Neural cell (in vitro differentiated cells): Measurements from ENCODE around the gene MAD1L1. TPM values are rescaled to one million over a fixed set of nuclear protein-coding genes. Genes with fewer than 3 reads are reported as not detected.

Source experiments
- H2AFZ ChIP-seq: fragments of 200-600, 300-800 bp; sonication (generic), shearing (Covaris generic); 2 replicates; pipeline ENCODE4 v1.6.0; 2014; ENCODE audit warnings: low read depth, mild to moderate bottlenecking, antibody characterized with exemption, low read length, moderate library complexity
- H3F3A ChIP-seq: fragments of 200-600 bp; shearing (Covaris generic); 2 replicates; pipeline ENCODE4 v1.6.1; 2016; ENCODE audit warnings: mild to moderate bottlenecking, moderate library complexity, mixed read lengths, antibody characterized with exemption, low read length; ENCODE audit not compliant: insufficient read depth, poor library complexity, severe bottlenecking
- H3K27ac ChIP-seq: fragments of 200-600, 300-800 bp; sonication (generic), shearing (Covaris generic); 2 replicates; pipeline ENCODE4 v1.5.1; 2014; ENCODE audit warnings: mild to moderate bottlenecking, low read length, moderate library complexity
- H3K27me3 ChIP-seq: fragments of 300-800, 200-600 bp; sonication (generic), shearing (Covaris generic); 2 replicates; pipeline ENCODE4 v1.6.0; 2014; ENCODE audit warnings: mild to moderate bottlenecking, low read depth, low read length, moderate library complexity; ENCODE audit not compliant: insufficient read depth
- H3K36me3 ChIP-seq: fragments of 300-800, 200-600 bp; sonication (generic), shearing (Covaris generic); 2 replicates; pipeline ENCODE4 v1.5.1; 2014; ENCODE audit warnings: mild to moderate bottlenecking, antibody characterized with exemption, low read length, moderate library complexity; ENCODE audit not compliant: insufficient read depth
- H3K4me2 ChIP-seq: fragments of 300-800, 200-600 bp; sonication (generic), shearing (Covaris generic); 2 replicates; pipeline ENCODE4 v1.6.0; 2014; ENCODE audit warnings: mild to moderate bottlenecking, low read length
- H3K4me3 ChIP-seq: fragments of 300-800, 200-600 bp; sonication (generic), shearing (Covaris generic); 2 replicates; pipeline ENCODE4 v1.5.1; 2014; ENCODE audit warnings: mild to moderate bottlenecking, low read length, moderate library complexity
- H3K79me2 ChIP-seq: fragments of 200-600 bp; shearing (Covaris generic); replicated peaks from 2 replicates; pipeline ENCODE4 v1.6.0; 2014; ENCODE audit warnings: mild to moderate bottlenecking, low read length, moderate library complexity; ENCODE audit not compliant: insufficient read depth
- H3K9ac ChIP-seq: fragments of 300-800, 200-600 bp; sonication (generic), shearing (Covaris generic); 2 replicates; pipeline ENCODE4 v1.6.1; 2016; ENCODE audit warnings: mild to moderate bottlenecking, low read length, mixed read lengths
- H3K9me2 ChIP-seq: fragments of 200-600 bp; shearing (Covaris generic); 2 replicates; pipeline ENCODE4 v1.6.1; 2016; ENCODE audit warnings: mild to moderate bottlenecking, low read length, mixed read lengths; ENCODE audit not compliant: insufficient read depth
- H3K9me3 ChIP-seq: fragments of 200-600, 300-800 bp; sonication (generic), shearing (Covaris generic); 2 replicates; pipeline ENCODE4 v1.6.1; 2016; ENCODE audit warnings: mild to moderate bottlenecking, mixed run types, low read length, moderate library complexity, mixed read lengths
- H4K20me1 ChIP-seq: fragments of 200-600 bp; shearing (Covaris generic); 2 replicates; pipeline ENCODE4 v1.6.1; 2016; ENCODE audit warnings: mild to moderate bottlenecking, mixed run types; ENCODE audit not compliant: insufficient read depth
- EP300 ChIP-seq: fragments of 450-650 bp; conservative IDR thresholded peaks from 2 replicates; pipeline ENCODE4 v1.6.1; 2014; ENCODE audit warnings: antibody characterized with exemption, mild to moderate bottlenecking, moderate library complexity; ENCODE audit not compliant: poor library complexity, severe bottlenecking
- EZH2 ChIP-seq: fragments of 200-600, 300-800 bp; shearing (Covaris generic), sonication (generic); IDR thresholded peaks from 2 replicates; pipeline ENCODE4 v1.6.1; 2014; ENCODE audit warnings: antibody characterized with exemption, low read length, borderline replicate concordance, mild to moderate bottlenecking; ENCODE audit not compliant: insufficient read depth, poor library complexity, severe bottlenecking
- MXI1 ChIP-seq: fragments of 450-650 bp; conservative IDR thresholded peaks from 2 replicates; pipeline ENCODE4 v1.6.1; 2014; ENCODE audit warnings: antibody characterized with exemption, mild to moderate bottlenecking; ENCODE audit not compliant: poor library complexity, severe bottlenecking
- POLR2AphosphoS5 ChIP-seq: IDR thresholded peaks from 2 replicates; pipeline ENCODE4 v1.6.1; 2012
- RAD21 ChIP-seq: fragments of 450-650 bp; conservative IDR thresholded peaks from 2 replicates; pipeline ENCODE4 v1.6.1; 2014; ENCODE audit warnings: antibody characterized with exemption, mild to moderate bottlenecking, moderate library complexity
- REST ChIP-seq: IDR thresholded peaks from 2 replicates; pipeline ENCODE4 v1.6.1; 2012; ENCODE audit warnings: borderline replicate concordance
- SMC3 ChIP-seq: fragments of 450-650 bp; conservative IDR thresholded peaks from 2 replicates; pipeline ENCODE4 v1.6.1; 2014; ENCODE audit warnings: antibody characterized with exemption, mild to moderate bottlenecking, moderate library complexity; ENCODE audit not compliant: poor library complexity
- TAF1 ChIP-seq: IDR thresholded peaks from 2 replicates; pipeline ENCODE4 v1.6.1; 2012; ENCODE audit warnings: low read depth
- polyA plus RNA-seq: library from polyadenylated mRNA; depleted of rRNA; stranded (reverse); fragments of >200 nt; gene quantifications from 2 replicates; pipeline ENCODE4 v1.2.3, GENCODE V29; 2014
- TF ChIP-seq, protein P1 (sequence below): fragments of 450-650 bp; IDR thresholded peaks from 2 replicates; pipeline ENCODE4 v1.5.1; 2014; ENCODE audit warnings: antibody characterized with exemption, mild to moderate bottlenecking, moderate library complexity; ENCODE audit not compliant: poor library complexity, severe bottlenecking

MAD1L1 gene
- polyA plus RNA-seq, 1 donor from 2014 or later = 31.4 TPM

GRCh38 chr7:2143450-2143849 lies 89.3 kb downstream of the MAD1L1 start:
- H3K27ac ChIP-seq = no peak overlapping the region
- no peak overlapping the region for H2AFZ ChIP-seq
- no peaks in the 10 kb centered on the region for H3K9me3 ChIP-seq
- no peaks in the 10 kb centered on the region for H3K9me2 ChIP-seq
- H3K4me2 ChIP-seq = no peak overlapping the region
- H3K79me2 ChIP-seq = no peaks in the 10 kb centered on the region
- no peak overlapping the region for H3K9ac ChIP-seq
- H3F3A ChIP-seq = no peaks in the 10 kb centered on the region
- TF ChIP-seq MXI1 = no peak
- TF ChIP-seq POLR2AphosphoS5 = no peak
- TF ChIP-seq, protein P1, sequence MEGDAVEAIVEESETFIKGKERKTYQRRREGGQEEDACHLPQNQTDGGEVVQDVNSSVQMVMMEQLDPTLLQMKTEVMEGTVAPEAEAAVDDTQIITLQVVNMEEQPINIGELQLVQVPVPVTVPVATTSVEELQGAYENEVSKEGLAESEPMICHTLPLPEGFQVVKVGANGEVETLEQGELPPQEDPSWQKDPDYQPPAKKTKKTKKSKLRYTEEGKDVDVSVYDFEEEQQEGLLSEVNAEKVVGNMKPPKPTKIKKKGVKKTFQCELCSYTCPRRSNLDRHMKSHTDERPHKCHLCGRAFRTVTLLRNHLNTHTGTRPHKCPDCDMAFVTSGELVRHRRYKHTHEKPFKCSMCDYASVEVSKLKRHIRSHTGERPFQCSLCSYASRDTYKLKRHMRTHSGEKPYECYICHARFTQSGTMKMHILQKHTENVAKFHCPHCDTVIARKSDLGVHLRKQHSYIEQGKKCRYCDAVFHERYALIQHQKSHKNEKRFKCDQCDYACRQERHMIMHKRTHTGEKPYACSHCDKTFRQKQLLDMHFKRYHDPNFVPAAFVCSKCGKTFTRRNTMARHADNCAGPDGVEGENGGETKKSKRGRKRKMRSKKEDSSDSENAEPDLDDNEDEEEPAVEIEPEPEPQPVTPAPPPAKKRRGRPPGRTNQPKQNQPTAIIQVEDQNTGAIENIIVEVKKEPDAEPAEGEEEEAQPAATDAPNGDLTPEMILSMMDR = no peak
- no peak for TF ChIP-seq TAF1
- TF ChIP-seq EZH2 = no peak
- no peak for TF ChIP-seq SMC3
- no peak for TF ChIP-seq RAD21
- TF ChIP-seq REST = no peak
- TF ChIP-seq EP300 = no peak
- no peaks in the 10 kb centered on the region for H4K20me1 ChIP-seq
- H3K27me3 ChIP-seq = no peaks in the 10 kb centered on the region
- H3K36me3 ChIP-seq = no peaks in the 10 kb centered on the region
- H3K4me3 ChIP-seq = no peak overlapping the region

DNA sequence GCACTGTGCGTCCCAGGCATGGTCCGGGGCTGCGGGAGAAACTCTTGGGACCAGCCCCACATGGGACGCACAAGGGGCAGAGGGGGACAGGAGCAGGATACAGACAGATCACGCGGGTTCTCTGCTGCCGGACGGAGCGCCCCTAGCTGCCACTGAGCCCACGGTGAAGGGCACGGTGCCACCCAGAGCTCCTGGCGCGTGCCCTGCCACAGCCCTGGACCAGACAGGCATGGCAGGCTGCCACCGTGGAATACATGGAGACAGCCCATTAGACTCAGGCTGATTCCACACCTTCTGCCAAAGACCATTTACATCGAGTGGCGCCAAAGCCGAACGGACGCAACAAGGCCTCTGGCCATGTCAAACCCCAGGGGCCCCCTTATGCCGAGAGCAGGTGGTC lies 90.4 kb downstream of the MAD1L1 start:
- no peak overlapping the region for H3K27ac ChIP-seq

More for the DNA sequence above, 90.4 kb downstream of the MAD1L1 start:
- no peak overlapping the region for H3K9ac ChIP-seq
- no peaks in the 10 kb centered on the region for H3K9me3 ChIP-seq
- H3K79me2 ChIP-seq = no peaks in the 10 kb centered on the region
- H3K4me2 ChIP-seq = no peak overlapping the region
- no peak overlapping the region for H2AFZ ChIP-seq
- H3K9me2 ChIP-seq = no peaks in the 10 kb centered on the region
- H3K4me3 ChIP-seq = no peak overlapping the region
- H4K20me1 ChIP-seq = no peaks in the 10 kb centered on the region
- no peaks in the 10 kb centered on the region for H3F3A ChIP-seq
- no peaks in the 10 kb centered on the region for H3K36me3 ChIP-seq
- no peaks in the 10 kb centered on the region for H3K27me3 ChIP-seq
- no peak for TF ChIP-seq SMC3
- no peak for TF ChIP-seq POLR2AphosphoS5
- no peak for TF ChIP-seq REST
- no peak for TF ChIP-seq EZH2
- no peak for TF ChIP-seq TAF1
- no peak for TF ChIP-seq MXI1
